ENCODE data around the gene PDCD4. TPM values are rescaled to one million over a fixed set of nuclear protein-coding genes. Genes with fewer than 3 reads are reported as not detected.
A peak's percentile ranks its signal among the peaks of the same experiment; 100 is the strongest.
"Not testable (repeated sequence)": the region's sequence is repeated elsewhere in the genome, so short reads cannot be mapped to it uniquely, and the experiment has no call there.

PDCD4 gene
- total RNA-seq, 1 donor from 2014 or later, result 55.5 TPM

DNA sequence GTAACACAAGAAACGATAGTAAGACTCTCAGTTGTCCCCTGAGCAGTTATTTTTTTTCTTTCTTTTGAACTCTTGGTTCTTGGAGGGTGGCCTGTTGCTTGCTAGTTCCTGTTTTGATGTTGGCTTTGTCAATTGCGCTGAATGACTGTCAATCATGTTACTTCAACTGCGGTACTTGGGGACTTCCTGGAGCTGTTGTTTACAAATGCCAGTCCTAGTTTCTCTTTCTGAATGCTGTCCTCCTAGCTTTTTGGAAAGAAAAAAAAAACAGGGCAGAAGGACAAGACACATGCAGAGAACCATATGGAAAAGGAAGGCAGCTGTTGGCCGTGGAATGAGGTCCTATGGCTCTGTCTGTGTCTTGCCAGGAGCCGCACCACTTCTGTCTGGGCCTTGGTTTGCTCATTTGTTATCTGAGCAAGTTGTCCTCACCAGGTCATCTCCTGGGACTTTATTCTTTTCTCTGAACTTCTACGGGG lies 7.0 kb upstream of the PDCD4 start:
- H3K4me3 ChIP-seq (ENCODE audit: low read depth, low read length), result no peak overlapping the region
- no peak for TF ChIP-seq CTCF (conservative IDR thresholded peaks at IDR 0.05; ENCODE audit: low read depth, low read length)
- no peak for DNase-seq (ENCODE audit: low read depth)

GRCh38 chr10:110865186-110865808 lies 6.4 kb upstream of the PDCD4 start:
- H3K4me3 ChIP-seq (ENCODE audit: low read depth, low read length), result no peak overlapping the region
- no peak for TF ChIP-seq CTCF (conservative IDR thresholded peaks at IDR 0.05; ENCODE audit: low read depth, low read length)
- DNase-seq (ENCODE audit: low read depth), result no peak

DNA sequence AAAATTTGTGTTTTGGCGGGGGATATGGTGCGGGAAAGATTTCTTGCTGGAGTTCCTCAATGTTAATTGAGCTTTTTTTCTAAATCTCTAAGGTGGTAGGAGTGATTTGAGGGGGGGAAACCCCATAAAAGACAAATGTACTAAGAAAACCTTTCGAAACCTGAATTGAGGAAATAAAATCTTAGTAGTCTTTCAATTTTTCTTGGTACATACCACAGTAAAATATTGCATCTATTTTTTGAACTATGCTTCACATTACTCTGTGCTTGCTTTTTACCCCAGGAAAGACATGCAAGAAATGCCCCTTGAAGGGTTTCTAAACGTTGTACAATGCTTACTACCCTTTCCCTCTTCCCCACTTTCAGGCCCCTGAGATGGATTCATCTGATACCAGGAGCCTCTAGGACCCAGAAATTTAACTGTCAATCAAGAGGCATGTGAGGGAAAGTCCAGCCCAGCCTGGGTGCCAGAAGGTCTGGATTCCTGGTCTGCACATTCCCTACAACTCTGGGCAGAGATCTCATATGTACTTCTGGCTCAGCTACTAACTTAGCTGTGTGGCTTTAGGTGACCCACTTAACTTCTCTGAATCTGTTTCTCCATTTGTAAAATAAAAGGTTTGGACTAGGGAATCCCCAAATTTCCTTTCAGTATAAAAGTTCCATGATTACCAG lies 5.8 kb upstream of the PDCD4 start:
- no peak for DNase-seq (ENCODE audit: low read depth)
- TF ChIP-seq CTCF (conservative IDR thresholded peaks at IDR 0.05; ENCODE audit: low read depth, low read length), result no peak
- no peak overlapping the region for H3K4me3 ChIP-seq (ENCODE audit: low read depth, low read length)

DNA sequence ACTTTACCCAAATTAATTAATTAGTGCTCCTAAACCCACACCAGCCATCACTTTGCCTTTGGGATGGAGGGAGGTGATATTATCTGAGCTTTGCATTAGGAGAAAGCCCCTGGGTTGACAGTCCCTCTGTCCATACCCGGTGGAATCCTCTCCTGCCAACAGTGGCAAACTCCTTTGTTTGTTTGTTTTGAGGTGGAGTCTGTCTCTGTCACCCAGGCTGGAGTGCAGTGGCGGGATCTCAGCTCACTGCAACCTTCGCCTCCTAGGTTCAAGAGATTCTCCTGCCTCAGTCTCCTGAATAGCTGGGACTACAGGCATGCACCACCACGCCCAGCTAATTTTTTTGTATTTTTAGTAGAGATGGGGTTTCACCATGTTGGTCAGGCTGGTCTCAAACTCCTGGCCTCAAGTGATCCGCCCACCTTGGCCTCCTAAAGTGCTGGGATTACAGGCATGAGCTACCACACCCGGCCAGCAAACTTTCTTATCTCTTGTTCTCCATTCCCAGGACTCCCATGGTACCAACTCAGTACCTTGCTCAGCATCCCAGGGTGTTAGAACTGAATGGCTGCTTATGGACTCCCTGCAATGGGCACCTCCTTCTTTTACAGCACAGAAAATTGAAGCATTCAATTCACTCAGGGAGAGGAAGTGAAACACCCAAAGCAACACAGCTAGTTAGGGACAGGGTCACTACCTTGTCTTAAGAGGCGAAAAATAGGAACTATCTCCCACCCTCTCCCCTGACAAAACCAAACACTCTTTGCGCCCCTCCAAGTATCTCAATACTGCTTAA lies 4.5 kb upstream of the PDCD4 start:
- H3K4me3 ChIP-seq (ENCODE audit: low read depth, low read length); DNase-seq (ENCODE audit: low read depth): not testable (repeated sequence)

- no peak for TF ChIP-seq CTCF (conservative IDR thresholded peaks at IDR 0.05; ENCODE audit: low read depth, low read length)
- H3K4me3 ChIP-seq (ENCODE audit: low read depth, low read length), result no peak overlapping the region
- no peak for DNase-seq (ENCODE audit: low read depth)
Observed at GRCh38 chr10:110867807-110868465, 3.8 kb upstream of the PDCD4 start.

GRCh38 chr10:110868981-110869380 lies 2.7 kb upstream of the PDCD4 start:
- TF ChIP-seq CTCF (conservative IDR thresholded peaks at IDR 0.05; ENCODE audit: low read depth, low read length), result no peak
- H3K4me3 ChIP-seq (ENCODE audit: low read depth, low read length), result no peak overlapping the region

GRCh38 chr10:110870823-110871297 lies 868 bp upstream of the PDCD4 start:
- no peak for TF ChIP-seq CTCF (conservative IDR thresholded peaks at IDR 0.05; ENCODE audit: low read depth, low read length)
- peak overlapping the region; percentile 87 for H3K4me3 ChIP-seq (ENCODE audit: low read depth, low read length)
- DNase-seq (ENCODE audit: low read depth), result no peak

More at GRCh38 chr10:110868981-110869380, 2.7 kb upstream of the PDCD4 start:
- DNase-seq (ENCODE audit: low read depth), result no peak

Data from epithelial cell of proximal tubule (primary cell).